SJSA1 (cell line): ENCODE measurements around the gene AOX1. TPM values are rescaled to one million over a fixed set of nuclear protein-coding genes. Genes with fewer than 3 reads are reported as not detected.
"Not testable (repeated sequence)": the region's sequence is repeated elsewhere in the genome, so short reads cannot be mapped to it uniquely, and the experiment has no call there.

Source experiments
- DNase-seq, 2 experiments: peaks; one replicate each; pipeline ENCODE4 v3.0.0-alpha.2; 2015 to 2020; ENCODE audit warnings: low spot score in 2 of 2, low read depth in 1 of 2
- H3K27ac ChIP-seq: fragments of 250-450 bp; sonication (Bioruptor Pico); 2 replicates; pipeline ENCODE4 v1.5.1; 2020; ENCODE audit warnings: mild to moderate bottlenecking, moderate library complexity
- H3K27me3 ChIP-seq: fragments of 250-450 bp; sonication (Bioruptor Pico); replicated peaks from 2 replicates; pipeline ENCODE4 v1.5.1; 2020; ENCODE audit warnings: mild to moderate bottlenecking, moderate library complexity
- H3K36me3 ChIP-seq: fragments of 250-450 bp; sonication (Bioruptor Pico); 2 replicates; pipeline ENCODE4 v1.5.1; 2020; ENCODE audit warnings: mild to moderate bottlenecking
- H3K4me1 ChIP-seq: fragments of 250-450 bp; sonication (Bioruptor Pico); replicated peaks from 2 replicates; pipeline ENCODE4 v1.6.1; 2021; ENCODE audit warnings: mild to moderate bottlenecking
- H3K4me3 ChIP-seq: fragments of 250-450 bp; sonication (Bioruptor Pico); 2 replicates; pipeline ENCODE4 v1.5.1; 2020; ENCODE audit warnings: mild to moderate bottlenecking
- H3K9me3 ChIP-seq: fragments of 250-450 bp; sonication (Bioruptor Pico); replicated peaks from 2 replicates; pipeline ENCODE4 v1.5.1; 2020; ENCODE audit warnings: mild to moderate bottlenecking
- total RNA-seq: library from RNA; depleted of rRNA; stranded (reverse); fragments of >200 nt; shearing (Covaris generic); gene quantifications from 2 replicates; pipeline ENCODE4 v1.2.3, GENCODE V29; 2014

The AOX1 gene
- total RNA-seq, 1 experiment from 2014 or later = 19.5 TPM

- DNase-seq = peak; percentile 62 to 88
- H3K27ac ChIP-seq = peak overlapping the region; percentile 56
- H3K9me3 ChIP-seq = no peaks in the 10 kb centered on the region
- no peaks in the 10 kb centered on the region for H3K36me3 ChIP-seq
- no peak overlapping the region for H3K4me3 ChIP-seq
- H3K4me1 ChIP-seq = peaks cover 49% of the 10 kb centered on the region
- no peaks in the 10 kb centered on the region for H3K27me3 ChIP-seq
These were observed 40.1 kb downstream of the AOX1 start for GRCh38 chr2:200625958-200626363.

- H3K4me3 ChIP-seq = no peak overlapping the region
- DNase-seq = no peak
- no peak overlapping the region for H3K27ac ChIP-seq
- peaks cover 49% of the 10 kb centered on the region for H3K4me1 ChIP-seq
- H3K9me3 ChIP-seq = no peaks in the 10 kb centered on the region
- H3K36me3 ChIP-seq = no peaks in the 10 kb centered on the region
- H3K27me3 ChIP-seq = no peaks in the 10 kb centered on the region
These were observed 41.4 kb downstream of the AOX1 start for GRCh38 chr2:200627110-200627770.

- H3K27me3 ChIP-seq, H3K9me3 ChIP-seq, H3K4me3 ChIP-seq, H3K36me3 ChIP-seq, H3K27ac ChIP-seq: not testable (repeated sequence)
- DNase-seq = peak; percentile 40 to 59
- H3K4me1 ChIP-seq = peaks cover 49% of the 10 kb centered on the region
These were observed 42.6 kb downstream of the AOX1 start for GRCh38 chr2:200628461-200628860.

GRCh38 chr2:200631287-200631686 is 45.5 kb downstream of the AOX1 start:
- Histone ChIP-seq H3K27ac (no peak overlapping the region), H3K4me3 (no peak overlapping the region), H3K4me1 (peaks cover 27% of the 10 kb centered on the region), H3K36me3 (no peaks in the 10 kb centered on the region), H3K9me3 (no peaks in the 10 kb centered on the region), H3K27me3 (no peaks in the 10 kb centered on the region)
- DNase-seq = no peak

- H3K27ac ChIP-seq = no peak overlapping the region
- H3K27me3 ChIP-seq = no peaks in the 10 kb centered on the region
- DNase-seq = no peak
- no peak overlapping the region for H3K4me3 ChIP-seq
- no peaks in the 10 kb centered on the region; the same call in 1 of the 2 replicates for H3K36me3 ChIP-seq
- no peaks in the 10 kb centered on the region for H3K4me1 ChIP-seq
- H3K9me3 ChIP-seq = no peaks in the 10 kb centered on the region
These were observed 48.6 kb downstream of the AOX1 start for GRCh38 chr2:200634231-200634964.

- no peak overlapping the region for H3K4me3 ChIP-seq
- H3K9me3 ChIP-seq = no peaks in the 10 kb centered on the region
- H3K27ac ChIP-seq = no peak overlapping the region
- no peaks in the 10 kb centered on the region for H3K4me1 ChIP-seq
- H3K27me3 ChIP-seq = no peaks in the 10 kb centered on the region
- DNase-seq = no peak
- no peaks in the 10 kb centered on the region; the same call in 1 of the 2 replicates for H3K36me3 ChIP-seq
These were observed 49.4 kb downstream of the AOX1 start for GRCh38 chr2:200635251-200635650.

GRCh38 chr2:200637901-200638300 is 52.1 kb downstream of the AOX1 start:
- no peaks in the 10 kb centered on the region for H3K4me1 ChIP-seq
- no peaks in the 10 kb centered on the region for H3K27me3 ChIP-seq
- no peak overlapping the region for H3K4me3 ChIP-seq
- no peak overlapping the region for H3K27ac ChIP-seq
- H3K9me3 ChIP-seq = no peaks in the 10 kb centered on the region
- no peak for DNase-seq
- no peaks in the 10 kb centered on the region; the same call in 1 of the 2 replicates for H3K36me3 ChIP-seq

- Histone ChIP-seq H3K36me3 (no peaks in the 10 kb centered on the region; the same call in 1 of the 2 replicates), H3K27me3 (no peaks in the 10 kb centered on the region), H3K4me3 (no peak overlapping the region), H3K9me3 (no peaks in the 10 kb centered on the region), H3K27ac (no peak overlapping the region), H3K4me1 (no peaks in the 10 kb centered on the region)
- no peak for DNase-seq
These were observed 54.4 kb downstream of the AOX1 start for GRCh38 chr2:200640176-200640575.

- Histone ChIP-seq H3K4me1 (no peaks in the 10 kb centered on the region), H3K36me3 (no peaks in the 10 kb centered on the region; the same call in 1 of the 2 replicates), H3K27me3 (no peaks in the 10 kb centered on the region), H3K9me3 (no peaks in the 10 kb centered on the region), H3K4me3 (no peak overlapping the region), H3K27ac (no peak overlapping the region)
- DNase-seq = no peak
These were observed 55.1 kb downstream of the AOX1 start for GRCh38 chr2:200640901-200641300.

- H3K4me3 ChIP-seq, H3K4me1 ChIP-seq: not testable (repeated sequence)
These were observed 62.9 kb downstream of the AOX1 start for GRCh38 chr2:200648518-200649281.

GRCh38 chr2:200649724-200650123 is 63.9 kb downstream of the AOX1 start:
- no peaks in the 10 kb centered on the region for H3K9me3 ChIP-seq
- H3K36me3 ChIP-seq = peaks cover 3% of the 10 kb centered on the region
- H3K27me3 ChIP-seq = no peaks in the 10 kb centered on the region
- H3K27ac ChIP-seq = no peak overlapping the region
- no peak overlapping the region for H3K4me3 ChIP-seq
- no peak for DNase-seq
- H3K4me1 ChIP-seq = no peaks in the 10 kb centered on the region

More at GRCh38 chr2:200648518-200649281, 62.9 kb downstream of the AOX1 start:
- not testable (repeated sequence) for H3K36me3 ChIP-seq, H3K27me3 ChIP-seq, H3K27ac ChIP-seq, DNase-seq, H3K9me3 ChIP-seq

- no peak for DNase-seq
- H3K9me3 ChIP-seq = no peaks in the 10 kb centered on the region
- no peak overlapping the region for H3K4me3 ChIP-seq
- peaks cover 3% of the 10 kb centered on the region for H3K36me3 ChIP-seq
- H3K4me1 ChIP-seq = no peaks in the 10 kb centered on the region
- no peak overlapping the region for H3K27ac ChIP-seq
- no peaks in the 10 kb centered on the region for H3K27me3 ChIP-seq
These were observed 64.4 kb downstream of the AOX1 start for GRCh38 chr2:200650195-200650594.

- Histone ChIP-seq H3K27me3 (no peaks in the 10 kb centered on the region), H3K4me1 (no peaks in the 10 kb centered on the region), H3K27ac (no peak overlapping the region), H3K9me3 (no peaks in the 10 kb centered on the region), H3K4me3 (no peak overlapping the region), H3K36me3 (peaks cover 3% of the 10 kb centered on the region; the same call in 1 of the 2 replicates)
- no peak for DNase-seq
These were observed 66.3 kb downstream of the AOX1 start for GRCh38 chr2:200652158-200652557.

GRCh38 chr2:200653021-200653420 is 67.2 kb downstream of the AOX1 start:
- Histone ChIP-seq H3K27ac (no peak overlapping the region), H3K4me3 (no peak overlapping the region), H3K4me1 (no peaks in the 10 kb centered on the region), H3K36me3 (peaks cover 3% of the 10 kb centered on the region; the same call in 1 of the 2 replicates), H3K9me3 (no peaks in the 10 kb centered on the region), H3K27me3 (no peaks in the 10 kb centered on the region)
- no peak for DNase-seq
